ENCODE data around the gene PLIN4.
"Not testable (repeated sequence)": the region's sequence is repeated elsewhere in the genome, so short reads cannot be mapped to it uniquely, and the experiment has no call there.

Gene PLIN4

DNA sequence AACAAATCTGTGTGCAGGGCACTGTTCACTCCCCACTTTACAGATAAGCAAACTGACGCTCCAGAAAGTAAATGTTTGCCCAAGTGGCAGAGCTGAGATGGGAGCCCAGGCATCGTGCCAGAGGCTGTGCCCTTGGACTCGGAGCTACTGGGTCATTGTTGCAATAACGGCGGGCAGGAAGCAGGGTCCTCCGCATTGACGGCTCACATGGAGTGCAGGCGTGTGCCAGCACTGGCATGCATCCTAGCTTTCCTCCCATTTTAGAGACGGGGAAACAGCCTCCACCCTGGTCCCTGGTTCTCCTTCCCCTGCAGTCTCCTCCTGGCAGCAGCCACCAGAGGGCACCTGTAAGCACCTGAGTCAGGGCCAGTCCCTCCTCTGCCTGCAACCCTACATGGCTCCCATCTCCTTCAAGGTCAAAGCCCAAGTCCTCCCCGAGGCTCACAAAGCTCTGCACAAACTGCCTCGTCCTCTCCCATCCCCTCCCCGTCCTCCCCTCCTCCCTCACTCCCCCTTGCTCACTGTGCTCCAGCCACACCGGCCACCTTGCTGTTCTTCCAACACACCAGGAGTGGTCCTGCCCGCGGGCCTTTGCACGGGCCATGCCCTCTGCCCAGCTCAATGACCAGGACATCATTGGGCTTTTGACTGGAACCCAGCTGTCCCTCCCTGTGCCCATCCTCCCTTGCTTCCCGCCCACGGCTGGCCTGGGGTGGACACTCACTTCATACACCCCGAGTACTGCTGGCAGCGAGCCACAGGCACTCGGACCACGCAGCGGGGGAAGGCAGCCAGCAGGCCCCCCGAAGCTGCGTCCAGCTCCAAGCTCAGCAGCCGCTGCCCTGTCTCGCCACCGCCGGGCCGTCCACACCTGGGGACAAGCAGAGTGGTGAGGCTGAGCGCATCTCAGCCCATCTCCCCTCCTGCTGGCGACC is 29.3 kb upstream of the PLIN4 start:
- DNase-seq (ENCODE audit: low spot score), result no peak

DNA sequence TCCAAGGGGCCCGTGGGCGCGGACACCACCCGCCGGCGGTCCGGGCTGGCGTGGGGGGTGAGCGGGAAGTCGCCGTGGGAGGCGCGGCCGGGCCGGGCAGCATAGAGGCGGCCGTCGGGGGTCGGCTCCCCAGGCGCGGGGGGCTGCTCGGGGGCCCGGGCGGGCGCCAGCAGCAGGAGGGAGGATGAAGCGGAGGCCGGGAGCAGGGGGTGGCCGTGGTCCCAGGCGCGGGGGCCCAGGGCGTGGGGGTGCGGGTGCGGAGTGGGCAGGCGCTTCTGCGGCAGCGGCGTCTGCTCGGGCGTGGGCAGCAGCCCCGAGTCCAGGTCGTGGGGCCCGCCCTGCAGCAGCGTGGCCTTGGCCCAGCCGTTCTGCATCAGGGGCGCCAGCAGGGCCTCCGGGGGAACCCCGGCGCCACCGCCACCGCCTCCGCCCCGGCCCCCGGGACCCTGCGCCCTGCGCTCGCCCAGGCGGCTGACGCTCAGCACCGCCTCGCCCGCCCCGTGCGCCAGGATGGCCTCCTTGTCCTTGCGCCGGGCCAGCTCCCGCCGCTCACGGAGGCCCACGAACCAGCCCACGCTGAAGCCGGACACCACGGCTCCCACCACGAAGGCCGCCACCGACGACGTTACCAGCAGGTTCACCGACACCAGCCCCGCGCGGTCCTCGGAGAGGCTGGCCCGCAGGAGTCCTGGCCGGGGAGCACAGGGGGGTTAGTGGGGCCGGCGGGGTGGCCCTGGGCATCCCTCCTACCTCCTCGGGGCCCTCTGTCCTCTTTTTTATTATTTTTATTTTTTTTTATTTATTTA is 25.8 kb upstream of the PLIN4 start:
- DNase-seq (ENCODE audit: low spot score), result no peak

GRCh38 chr19:4542896-4543841 is 24.9 kb upstream of the PLIN4 start:
- no peak for DNase-seq (ENCODE audit: low spot score)

GRCh38 chr19:4541806-4542145 is 23.5 kb upstream of the PLIN4 start:
- not testable (repeated sequence) for DNase-seq (ENCODE audit: low spot score)

- DNase-seq (ENCODE audit: low spot score), result no peak
These were observed 23.0 kb upstream of the PLIN4 start for GRCh38 chr19:4541114-4541805.

DNA sequence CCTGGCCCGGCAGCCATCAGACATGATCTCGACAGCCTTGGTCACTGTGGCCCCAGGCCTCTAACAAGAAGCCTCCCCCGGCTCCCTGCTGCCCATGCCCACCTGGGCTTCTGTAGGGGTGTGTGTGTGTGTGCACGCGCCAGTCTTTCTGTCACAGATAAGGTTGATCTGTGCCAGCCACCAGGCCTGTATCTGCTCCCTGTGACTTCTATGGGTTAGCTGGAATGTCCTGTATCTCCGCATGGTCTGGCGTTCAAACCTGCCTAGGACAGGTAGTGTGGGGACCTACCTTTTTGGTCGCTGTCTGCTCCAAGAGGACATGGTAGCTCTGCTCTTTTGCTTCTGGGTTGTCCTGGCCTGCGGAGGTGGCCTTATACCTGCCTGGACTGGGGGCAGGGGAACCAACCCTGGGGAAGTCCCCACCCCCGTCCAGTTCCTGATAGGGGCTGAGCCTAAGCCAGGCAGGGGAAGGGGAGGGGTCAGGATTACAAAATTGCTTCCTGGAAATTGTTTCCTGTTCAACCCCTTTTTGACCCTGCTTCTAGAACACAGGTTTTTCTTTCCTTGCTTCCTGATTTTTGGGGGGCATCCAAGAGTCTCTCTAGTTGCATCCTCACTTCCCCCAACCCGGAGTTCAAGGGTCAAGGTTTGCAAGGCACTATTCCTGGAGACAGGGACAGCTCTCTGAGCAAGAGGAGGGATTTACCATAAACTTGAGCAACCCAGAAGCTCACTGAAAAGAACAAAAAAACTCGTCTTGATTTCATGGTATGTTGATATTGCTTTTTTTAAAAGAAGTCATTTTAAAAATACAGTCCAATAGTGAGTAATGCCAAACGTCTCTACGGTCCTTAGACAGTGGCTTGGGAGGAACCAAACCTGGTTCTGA is 21.7 kb upstream of the PLIN4 start, which contains the start of gene LRG1:
Gene LRG1, minus strand, starts transcription at position 344 of the 889 bp plus-strand sequence. Its CDS starts 23 bp downstream, at position 321.
- DNase-seq (ENCODE audit: low spot score), result no peak

- DNase-seq (ENCODE audit: low spot score), result no peak
These were observed 20.9 kb upstream of the PLIN4 start for GRCh38 chr19:4539169-4539692.

DNA sequence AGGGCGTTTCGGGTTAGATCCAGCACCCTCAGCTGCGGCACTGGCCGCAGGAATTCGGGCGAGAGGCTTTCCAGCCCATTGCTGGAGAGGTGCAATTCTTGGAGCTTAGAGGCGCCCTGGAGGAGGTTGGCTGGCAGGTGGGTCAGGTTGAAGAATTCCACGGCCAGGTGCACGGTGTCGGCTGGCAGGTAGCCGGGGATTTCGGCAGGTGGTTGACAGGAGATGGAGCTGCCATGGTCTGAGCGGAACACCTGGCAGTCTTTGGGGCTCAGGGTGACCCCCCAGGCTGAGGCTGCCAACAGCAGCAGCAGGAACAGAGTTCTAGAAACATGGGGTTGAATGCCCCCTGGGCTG is 20.3 kb upstream of the PLIN4 start:
- DNase-seq (ENCODE audit: low spot score), result no peak

GRCh38 chr19:4537953-4538600 is 19.8 kb upstream of the PLIN4 start:
- DNase-seq (ENCODE audit: low spot score), result no peak

- no peak for DNase-seq (ENCODE audit: low spot score)
These were observed 18.5 kb upstream of the PLIN4 start for GRCh38 chr19:4536798-4537197.

DNA sequence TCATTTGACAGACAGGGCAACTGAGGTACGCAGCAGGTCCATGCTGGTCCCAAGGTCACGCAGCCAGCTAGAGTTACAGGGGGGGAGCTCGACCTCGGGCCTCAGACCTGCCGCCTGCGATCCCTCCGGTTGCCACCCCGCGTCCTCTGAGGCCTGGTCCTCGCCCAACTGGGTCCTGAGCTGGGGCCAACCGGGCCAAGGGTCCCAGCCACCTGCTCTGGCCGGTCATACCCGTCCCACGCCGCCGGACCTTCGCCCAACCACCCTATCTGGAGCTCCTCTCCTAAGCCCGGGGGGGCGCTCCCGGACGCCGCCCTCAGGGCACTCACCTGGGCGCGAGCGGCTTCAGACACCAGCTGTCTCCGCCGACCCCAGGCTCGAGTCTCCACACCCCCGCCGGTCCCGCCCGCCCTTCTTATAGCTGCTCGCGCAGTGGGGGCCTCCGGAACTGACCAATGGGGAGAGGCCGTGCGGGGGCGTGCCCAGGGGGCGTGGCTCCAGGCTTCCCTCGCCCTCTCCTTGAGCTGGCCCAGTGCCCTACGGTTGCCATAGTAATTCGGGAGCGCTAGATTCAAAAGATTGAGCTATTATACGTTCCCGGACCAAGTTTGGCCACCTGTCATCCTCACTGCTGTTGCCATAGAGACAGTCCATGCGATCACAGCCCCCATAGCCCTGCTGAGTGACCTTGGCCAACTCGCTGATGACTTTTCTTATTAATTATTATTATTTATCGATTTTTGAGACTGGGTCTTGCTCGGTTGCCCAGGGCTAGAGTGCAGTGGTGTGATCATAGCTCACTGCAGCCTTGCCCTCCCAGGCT is 16.8 kb upstream of the PLIN4 start, which contains the start of gene PLIN5:
Gene PLIN5, minus strand, starts transcription at position 389 of the 823 bp plus-strand sequence. CDS start 1,150 bp downstream, outside the sequence.
- no peak for DNase-seq (ENCODE audit: low spot score)

- no peak for DNase-seq (ENCODE audit: low spot score)
These were observed 15.6 kb upstream of the PLIN4 start for GRCh38 chr19:4533835-4534424.

GRCh38 chr19:4533334-4533733 is 15.0 kb upstream of the PLIN4 start:
- no peak for DNase-seq (ENCODE audit: low spot score)

DNA sequence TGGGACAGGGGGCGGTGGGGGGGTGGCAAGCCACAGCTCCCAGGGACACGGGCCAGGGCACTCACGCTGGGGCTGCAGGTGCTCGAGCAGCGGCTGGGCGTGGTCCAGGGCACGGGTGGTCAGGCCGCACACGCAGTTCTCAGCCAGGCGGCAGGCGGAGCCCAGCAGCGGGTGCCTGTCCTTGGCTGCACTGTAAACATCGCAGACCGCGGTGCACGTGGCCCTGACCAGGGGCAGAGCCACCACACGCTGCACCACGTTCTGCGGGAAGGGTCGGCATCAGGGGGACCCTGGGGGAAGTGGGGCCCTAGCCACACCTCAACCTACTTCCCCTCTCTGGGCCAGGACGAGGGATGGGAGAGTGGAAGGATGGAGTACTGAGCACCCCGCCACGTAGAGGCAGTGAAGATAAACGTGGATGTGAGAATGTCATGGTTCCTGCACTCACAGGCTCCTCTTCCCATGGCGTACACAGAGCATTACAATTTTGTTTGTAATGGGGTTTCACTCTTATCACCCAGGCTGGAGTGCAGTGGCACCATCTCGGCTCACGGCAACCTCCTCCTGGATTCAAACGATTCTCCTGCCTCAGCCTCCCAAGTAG is 13.4 kb upstream of the PLIN4 start:
- no peak for DNase-seq (ENCODE audit: low spot score)

- DNase-seq (ENCODE audit: low spot score), result no peak
These were observed 11.7 kb upstream of the PLIN4 start for GRCh38 chr19:4529924-4530522.

DNA sequence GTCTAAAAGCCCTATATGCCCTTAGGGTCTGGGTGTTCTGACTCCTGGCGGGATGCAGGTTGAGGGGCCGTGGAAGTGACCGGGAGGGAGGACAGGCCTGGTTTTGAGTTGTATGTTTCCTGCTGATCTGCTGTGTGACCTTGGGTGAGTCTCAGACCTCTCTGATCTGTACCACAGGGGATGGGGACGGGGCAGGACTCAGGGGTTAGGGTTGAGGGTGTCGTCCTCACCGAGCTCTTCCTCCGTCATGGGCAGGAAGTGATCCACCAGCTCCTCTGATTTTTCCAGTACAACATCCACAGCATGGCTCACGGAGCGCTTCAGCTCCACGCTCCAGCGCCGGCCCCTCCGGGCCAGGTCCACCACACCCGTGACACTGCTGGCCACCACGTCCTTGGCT is 10.6 kb upstream of the PLIN4 start:
- no peak for DNase-seq (ENCODE audit: low spot score)

GRCh38 chr19:4527377-4527776 is 9.1 kb upstream of the PLIN4 start:
- DNase-seq (ENCODE audit: low spot score), result not testable (repeated sequence)

All from left forelimb (tissue), 1 donor.